ENCODE data around the gene PSENEN. TPM values are rescaled to one million over a fixed set of nuclear protein-coding genes. Genes with fewer than 3 reads are reported as not detected.

The PSENEN gene
- total and polyA plus RNA-seq, 2 of the 8 experiments (the other 6 are each of a cell fraction or from before 2014, with no cell fraction given): 66.7 to 75.3 TPM

- Histone ChIP-seq H4K91ac (replicated peaks; ENCODE audit: insufficient read length, low read length) (peak within 1 kb of the TSS; percentile 72), H3K23me2 (ENCODE audit: low read depth, low read length) (peaks cover 16% of the 10 kb centered on the region; the same call in 1 of the 2 replicates), H3K4me3 (ENCODE audit: extremely low read depth in 1 of 4, insufficient read depth in 2 of 4, low read depth in 3 of 4, low read length in 4 of 4) (peak within 1 kb of the TSS; percentile 95 to 100 (median 98)), H3K9me3 (ENCODE audit: insufficient read depth in 2 of 2, low read depth in 1 of 2, low read length in 1 of 2) (no peaks in the 10 kb centered on the region), H2BK5ac (ENCODE audit: low read depth, low read length) (no peak within 1 kb of the TSS; the same call in none of the 2 replicates), H2BK20ac (ENCODE audit: low read length) (no peak within 1 kb of the TSS), H2BK120ac (replicated peaks; ENCODE audit: low read depth, low read length) (no peak within 1 kb of the TSS), H3K4me2 (ENCODE audit: insufficient read depth in 1 of 2, low read depth in 2 of 2, low read length in 2 of 2) (peak within 1 kb of the TSS; percentile 95 to 98), H3K56ac (replicated peaks; ENCODE audit: insufficient read length, low read depth, low read length) (no peak within 1 kb of the TSS), H2BK15ac (ENCODE audit: low read length) (peak within 1 kb of the TSS; percentile 81; the same call in 1 of the 2 replicates), H4K20me1 (replicated peaks in 1 of 2; ENCODE audit: control insufficient read depth in 1 of 2, insufficient read depth in 2 of 2, low read length in 2 of 2) (peaks cover 0 to 6% of the 10 kb centered on the region in 2 experiments), H2AK5ac (ENCODE audit: low read depth, low read length) (no peak within 1 kb of the TSS), H4K5ac (ENCODE audit: insufficient read length, low read depth, low read length) (peak within 1 kb of the TSS; percentile 39), H3K36me3 (ENCODE audit: control insufficient read depth in 2 of 4, insufficient read depth in 4 of 4, low read length in 3 of 4) (peaks cover 0 to 7% (median 2%) of the 10 kb centered on the region in 4 experiments; a peak in 2 of 8 replicates), H3K9ac (replicated peaks in 1 of 4; ENCODE audit: extremely low read depth in 1 of 4, low read depth in 3 of 4, low read length in 3 of 4) (peak within 1 kb of the TSS in 1 of 4 experiments; percentile 50; a peak in 2 of 7 replicates), H3K27me3 (replicated peaks in 1 of 4; ENCODE audit: control insufficient read depth in 3 of 4, extremely low read depth in 1 of 4, insufficient read depth in 3 of 4, low read length in 3 of 4) (peaks cover 0 to 17% (median 11%) of the 10 kb centered on the region in 4 experiments; a peak in 5 of 7 replicates), H3K4ac (replicated peaks; ENCODE audit: insufficient read length, low read depth, low read length) (no peak within 1 kb of the TSS), H3K14ac (ENCODE audit: insufficient read length) (no peak within 1 kb of the TSS), H2AFZ (ENCODE audit: low read length) (peak within 1 kb of the TSS; percentile 46; the same call in 1 of the 2 replicates), H3K18ac (ENCODE audit: extremely low read depth, low read length) (peak within 1 kb of the TSS; percentile 83), H3K27ac (ENCODE audit: low read depth, low read length) (no peak within 1 kb of the TSS), H3K79me1 (ENCODE audit: low read depth, low read length) (peaks cover 4% of the 10 kb centered on the region), H4K8ac (ENCODE audit: extremely low read depth, insufficient read depth, low read length) (no peak within 1 kb of the TSS; the same call in 1 of the 2 replicates), H3K23ac (ENCODE audit: insufficient read length) (no peak within 1 kb of the TSS), H3K79me2 (ENCODE audit: control insufficient read depth in 1 of 2, insufficient read depth in 2 of 2, low read length in 2 of 2) (peaks cover 0 to 6% of the 10 kb centered on the region in 2 experiments; a peak in 2 of 4 replicates), H2BK12ac (ENCODE audit: low read depth, low read length) (no peak within 1 kb of the TSS), H3K4me1 (replicated peaks in 1 of 4; ENCODE audit: control insufficient read depth in 3 of 4, insufficient read depth in 4 of 4, low read length in 3 of 4) (peaks cover 0 to 18% (median 11%) of the 10 kb centered on the region in 4 experiments; a peak in 5 of 7 replicates)
- no peak for DNase-seq (ENCODE audit: low read depth in 1 of 2, low spot score in 2 of 2)
- POLR2A ChIA-PET (ENCODE audit: partially characterized antibody): interaction anchor here (0.8 to 2.6 kb wide), 12 partner anchors 8 to 100 kb away, joined by 3 to 23 read pairs (median 5); partner anchors contain the start of genes KIRREL2, LIN37, PSENEN and U2AF1L4
- WGBS, 2 experiments (ENCODE audit: extremely low coverage in 1 of 2, insufficient coverage in 1 of 2, insufficient read length in 1 of 2, insufficient replicate concordance in 2 of 2, low coverage in 1 of 2, low lambda C conversion rate in 2 of 2, missing lambda C conversion rate in 1 of 2): 11% methylated on average over 36 of the region's 52 CpGs; no CpG with 5 or more reads in 1 of the 2 experiments
- no peak for FAIRE-seq
- CTCF ChIA-PET (ENCODE audit: partially characterized antibody): interaction anchor here (0.9 to 2.0 kb wide), 4 partner anchors 10 to 63 kb away, joined by 3 to 9 read pairs (median 4); no protein-coding TSS in a partner anchor
- no peak for TF ChIP-seq SP4 (IDR thresholded peaks at IDR 0.05; ENCODE audit: low read length)
- 0 out of 4 replicates have a peak, but pooled peaks of 1 of the 2 experiments have one; percentile 31 for TF ChIP-seq SIN3A (conservative IDR thresholded peaks at IDR 0.05 in 1 of 2, IDR thresholded peaks at IDR 0.05 in 1 of 2; ENCODE audit: low read depth in 1 of 2, low read length in 2 of 2)
- TF ChIP-seq EZH2 (IDR thresholded peaks at IDR 0.05; ENCODE audit: low read depth, low read length, severe bottlenecking): peak; percentile 43
- TF ChIP-seq SUZ12 (IDR thresholded peaks at IDR 0.05; ENCODE audit: low read length): peak; percentile 34
- TF ChIP-seq CBX5 (IDR thresholded peaks at IDR 0.05; ENCODE audit: low read depth, low read length): no peak
- no peak for TF ChIP-seq HDAC2 (IDR thresholded peaks at IDR 0.05; ENCODE audit: borderline replicate concordance in 1 of 2, low read depth in 2 of 2, low read length in 2 of 2)
- TF ChIP-seq TBP (IDR thresholded peaks at IDR 0.05; ENCODE audit: low read depth, low read length): peak; percentile 67; the same call in 1 of the 2 replicates
- TF ChIP-seq FOSL1 (IDR thresholded peaks at IDR 0.05; ENCODE audit: insufficient read depth, low read depth, low read length): no peak
- TF ChIP-seq KDM1A (IDR thresholded peaks at IDR 0.05; ENCODE audit: borderline replicate concordance, low read length): no peak
- TF ChIP-seq TAF1 (IDR thresholded peaks at IDR 0.05; ENCODE audit: low read depth, low read length): no peak
Measured at GRCh38 chr19:35756377-35757230, 11.2 kb downstream of the PSENEN start, which contains the start of gene HSPB6. HSPB6 (minus strand) TSS chr19:35757029; CDS start chr19:35757008, 21 bp downstream.

All from H1 (cell line).